Fibroblast of lung (primary cell): ENCODE measurements around the gene MIOS. TPM values are rescaled to one million over a fixed set of nuclear protein-coding genes. Genes with fewer than 3 reads are reported as not detected.
A peak's percentile ranks its signal among the peaks of the same experiment; 100 is the strongest.

Source experiments
- DNase-seq, 2 donors: peaks; one replicate each; pipeline versions ENCODE4 v3.0.0 to v3.0.0-alpha.2; 2010; ENCODE audit warnings: low read depth in 2 of 2
- H2AFZ ChIP-seq: 2 replicates; pipeline ENCODE4 v1.5.1; 2012; ENCODE audit warnings: low read length, control low read depth, inconsistent platforms
- H3K27ac ChIP-seq: 2 replicates; pipeline ENCODE4 v1.5.1; 2011; ENCODE audit warnings: low read length, control low read depth; ENCODE audit not compliant: insufficient read depth
- H3K27me3 ChIP-seq: 2 replicates; pipeline ENCODE4 v1.5.1; 2011; ENCODE audit warnings: mild to moderate bottlenecking, low read length; ENCODE audit not compliant: control insufficient read depth, insufficient read depth
- H3K36me3 ChIP-seq: 2 replicates; pipeline ENCODE4 v1.5.1; 2011; ENCODE audit warnings: low read length; ENCODE audit not compliant: control insufficient read depth, insufficient read depth
- H3K4me1 ChIP-seq: 2 replicates; pipeline ENCODE4 v1.5.1; 2011; ENCODE audit warnings: low read length; ENCODE audit not compliant: control insufficient read depth, insufficient read depth; ENCODE audit errors: extremely low read depth
- H3K4me2 ChIP-seq: 2 replicates; pipeline ENCODE4 v1.5.1; 2011; ENCODE audit warnings: low read length, control low read depth; ENCODE audit not compliant: insufficient read depth; ENCODE audit errors: extremely low read depth
- H3K4me3 ChIP-seq, 4 experiments: fragments of 200-600 bp in 1 of 4; sonication (generic) in 1 of 4; replicated peaks in 1 of 4; 2 replicates each; pipeline ENCODE4 v1.5.1; 2011 to 2016; ENCODE audit warnings: low read length in 4 of 4, low read depth in 3 of 4, mild to moderate bottlenecking in 3 of 4, control low read depth in 2 of 4, inconsistent platforms in 1 of 4, mixed read lengths in 1 of 4; ENCODE audit not compliant: insufficient read depth in 1 of 4; ENCODE audit errors: control extremely low read depth in 1 of 4
- H3K79me2 ChIP-seq: 2 replicates; pipeline ENCODE4 v1.5.1; 2012; ENCODE audit warnings: mild to moderate bottlenecking, low read length, inconsistent platforms; ENCODE audit not compliant: control insufficient read depth, insufficient read depth
- H3K9ac ChIP-seq: 2 replicates; pipeline ENCODE4 v1.5.1; 2011; ENCODE audit warnings: mild to moderate bottlenecking, low read length, control low read depth; ENCODE audit not compliant: insufficient read depth
- H3K9me3 ChIP-seq: 2 replicates; pipeline ENCODE4 v1.5.1; 2012; ENCODE audit warnings: low read depth, low read length; ENCODE audit not compliant: control insufficient read depth, insufficient read depth
- H4K20me1 ChIP-seq: 2 replicates; pipeline ENCODE4 v1.5.1; 2011; ENCODE audit warnings: low read length; ENCODE audit not compliant: control insufficient read depth, insufficient read depth; ENCODE audit errors: extremely low read depth
- CTCF ChIP-seq, 2 donors: IDR thresholded peaks in 1 of 2; conservative IDR thresholded peaks in 1 of 2; 1 replicate in 1 of 2; 2 replicates in 1 of 2; pipeline ENCODE4 v1.5.1; 2011 to 2012; ENCODE audit warnings: low read length in 2 of 2, control low read depth in 1 of 2, inconsistent platforms in 1 of 2, low read depth in 1 of 2, mild to moderate bottlenecking in 1 of 2
- EZH2 ChIP-seq: IDR thresholded peaks from 2 replicates; pipeline ENCODE4 v1.5.1; 2012; ENCODE audit warnings: low read length, control low read depth, mild to moderate bottlenecking; ENCODE audit errors: missing control alignments
- polyA plus RNA-seq, 2 donors: library from polyadenylated mRNA; depleted of rRNA in 1 of 2; stranded (reverse) in 1 of 2; unstranded in 1 of 2; fragments of >200 nt; gene quantifications; 2 replicates each; pipeline ENCODE4 v1.2.1, GENCODE V29; 2011 to 2012; ENCODE audit warnings: missing spikeins in 1 of 2
- total RNA-seq: library from RNA; depleted of rRNA; stranded (reverse); fragments of >200 nt; gene quantifications from 2 replicates; pipeline ENCODE4 v1.2.1, GENCODE V29; 2014

The MIOS gene
- total and polyA plus RNA-seq, 2 donors (not counting 1 experiment from before 2014, with no cell fraction given), result 16.4 to 30.9 TPM

GRCh38 chr7:7651479-7651878 lies 84.8 kb downstream of the MIOS start:
- TF ChIP-seq CTCF (conservative IDR thresholded peaks at IDR 0.05 in 1 of 2, IDR thresholded peaks at IDR 0.05 in 1 of 2; ENCODE audit: low read depth in 1 of 2, low read length in 2 of 2), result no peak
- TF ChIP-seq EZH2, result no peak
- no peak overlapping the region for H3K4me2 ChIP-seq
- H3K27me3 ChIP-seq, result no peaks in the 10 kb centered on the region
- H3K79me2 ChIP-seq, result no peaks in the 10 kb centered on the region
- DNase-seq, result no peak
- H3K4me1 ChIP-seq, result no peaks in the 10 kb centered on the region
- no peaks in the 10 kb centered on the region for H4K20me1 ChIP-seq
- no peak overlapping the region for H2AFZ ChIP-seq
- H3K36me3 ChIP-seq, result no peaks in the 10 kb centered on the region
- no peak overlapping the region for H3K27ac ChIP-seq
- H3K9me3 ChIP-seq, result no peaks in the 10 kb centered on the region
- no peak overlapping the region for H3K9ac ChIP-seq
- no peak overlapping the region for H3K4me3 ChIP-seq

- Histone ChIP-seq H3K79me2 (no peaks in the 10 kb centered on the region), H3K4me2 (no peak overlapping the region), H2AFZ (no peak overlapping the region), H3K4me1 (no peaks in the 10 kb centered on the region), H4K20me1 (no peaks in the 10 kb centered on the region), H3K27ac (no peak overlapping the region), H3K4me3 (no peak overlapping the region), H3K36me3 (no peaks in the 10 kb centered on the region), H3K9me3 (no peaks in the 10 kb centered on the region), H3K9ac (no peak overlapping the region), H3K27me3 (no peaks in the 10 kb centered on the region)
- DNase-seq, result no peak
- TF ChIP-seq CTCF (conservative IDR thresholded peaks at IDR 0.05 in 1 of 2, IDR thresholded peaks at IDR 0.05 in 1 of 2; ENCODE audit: low read depth in 1 of 2, low read length in 2 of 2), result no peak
- no peak for TF ChIP-seq EZH2
These were observed 86.3 kb downstream of the MIOS start for GRCh38 chr7:7652798-7653540.

- peak in 1 of 2 donors; percentile 10 for DNase-seq
- no peaks in the 10 kb centered on the region for H3K9me3 ChIP-seq
- H4K20me1 ChIP-seq, result no peaks in the 10 kb centered on the region
- H2AFZ ChIP-seq, result no peak overlapping the region
- no peaks in the 10 kb centered on the region for H3K79me2 ChIP-seq
- no peak overlapping the region for H3K9ac ChIP-seq
- no peak overlapping the region for H3K4me3 ChIP-seq
- no peaks in the 10 kb centered on the region for H3K27me3 ChIP-seq
- H3K4me1 ChIP-seq, result no peaks in the 10 kb centered on the region
- no peak overlapping the region for H3K4me2 ChIP-seq
- H3K27ac ChIP-seq, result no peak overlapping the region
- no peaks in the 10 kb centered on the region for H3K36me3 ChIP-seq
- TF ChIP-seq CTCF (conservative IDR thresholded peaks at IDR 0.05 in 1 of 2, IDR thresholded peaks at IDR 0.05 in 1 of 2; ENCODE audit: low read depth in 1 of 2, low read length in 2 of 2), result peak; percentile 36 to 59
- TF ChIP-seq EZH2, result no peak
These were observed 87.0 kb downstream of the MIOS start for GRCh38 chr7:7653593-7654187.
